DMS153 treated with DMSO at 0.1 percent for 48 hours (cell line): ENCODE data around the gene ZBTB6.
"Not testable (repeated sequence)": the region's sequence is repeated elsewhere in the genome, so short reads cannot be mapped to it uniquely, and the experiment has no call there.

Source experiments
- DNase-seq: peaks from one replicate; lab custom pipeline; 2025; ENCODE audit not compliant: unreplicated experiment; lab: John Stamatoyannopoulos, UW

ZBTB6 gene

GRCh38 chr9:122923947-122924346 lies 10.8 kb upstream of the ZBTB6 start:
- DNase-seq = no peak

DNA sequence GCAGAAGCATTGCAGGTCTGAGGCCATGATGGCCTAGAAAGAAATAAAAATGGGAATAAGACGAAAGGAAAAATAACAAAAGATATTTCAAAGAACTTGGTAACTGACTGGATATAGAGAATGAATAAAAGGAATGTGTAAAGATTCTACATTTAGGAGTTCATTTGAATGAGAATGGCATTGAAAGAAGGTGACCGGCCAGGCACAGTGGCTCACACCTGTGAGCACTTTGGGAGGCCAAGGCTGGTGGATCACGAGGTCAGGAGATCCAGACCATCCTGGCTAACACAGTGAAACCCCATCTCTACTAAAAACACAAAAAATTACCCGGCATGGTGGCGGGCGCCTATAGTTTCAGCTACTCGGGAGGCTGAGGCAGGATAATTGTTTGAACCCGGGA lies 9.6 kb upstream of the ZBTB6 start:
- DNase-seq = no peak

- no peak for DNase-seq
Measured at GRCh38 chr9:122918310-122918709, 5.2 kb upstream of the ZBTB6 start.

DNA sequence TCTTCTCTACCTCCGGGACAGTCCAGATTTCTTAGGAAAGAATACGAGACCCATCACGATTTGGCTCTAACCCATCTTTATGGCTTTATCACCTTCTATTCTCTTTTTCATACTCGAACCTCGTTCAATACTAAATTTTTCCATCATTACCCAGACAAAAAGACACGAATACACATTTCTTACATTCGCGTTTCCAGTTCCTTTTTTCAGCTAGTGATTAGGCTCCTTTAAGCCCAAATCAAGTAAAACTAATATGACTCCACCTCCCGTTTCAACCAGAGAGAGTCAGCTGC lies 506 bp downstream of the ZBTB6 start:
- DNase-seq = no peak

DNA sequence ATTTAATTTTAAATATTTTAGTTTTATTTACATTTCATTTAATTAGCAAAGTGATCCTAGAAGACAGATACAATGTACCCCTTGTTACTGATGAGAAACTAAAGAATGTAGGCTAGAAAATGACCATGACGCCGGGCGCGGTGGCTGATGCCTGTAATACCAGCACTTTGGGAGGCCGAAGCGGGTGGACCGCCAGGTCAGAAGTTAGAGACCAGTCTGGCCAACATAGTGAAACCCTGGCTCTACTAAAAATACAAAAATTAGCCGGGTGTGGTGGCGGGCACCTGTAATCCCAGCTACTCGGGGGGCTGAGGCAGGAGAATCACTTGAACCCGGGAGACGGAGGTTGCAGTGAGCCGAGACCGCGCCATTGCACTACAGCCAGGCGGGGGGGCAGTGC lies 7.0 kb downstream of the ZBTB6 start:
- DNase-seq = not testable (repeated sequence)

DNA sequence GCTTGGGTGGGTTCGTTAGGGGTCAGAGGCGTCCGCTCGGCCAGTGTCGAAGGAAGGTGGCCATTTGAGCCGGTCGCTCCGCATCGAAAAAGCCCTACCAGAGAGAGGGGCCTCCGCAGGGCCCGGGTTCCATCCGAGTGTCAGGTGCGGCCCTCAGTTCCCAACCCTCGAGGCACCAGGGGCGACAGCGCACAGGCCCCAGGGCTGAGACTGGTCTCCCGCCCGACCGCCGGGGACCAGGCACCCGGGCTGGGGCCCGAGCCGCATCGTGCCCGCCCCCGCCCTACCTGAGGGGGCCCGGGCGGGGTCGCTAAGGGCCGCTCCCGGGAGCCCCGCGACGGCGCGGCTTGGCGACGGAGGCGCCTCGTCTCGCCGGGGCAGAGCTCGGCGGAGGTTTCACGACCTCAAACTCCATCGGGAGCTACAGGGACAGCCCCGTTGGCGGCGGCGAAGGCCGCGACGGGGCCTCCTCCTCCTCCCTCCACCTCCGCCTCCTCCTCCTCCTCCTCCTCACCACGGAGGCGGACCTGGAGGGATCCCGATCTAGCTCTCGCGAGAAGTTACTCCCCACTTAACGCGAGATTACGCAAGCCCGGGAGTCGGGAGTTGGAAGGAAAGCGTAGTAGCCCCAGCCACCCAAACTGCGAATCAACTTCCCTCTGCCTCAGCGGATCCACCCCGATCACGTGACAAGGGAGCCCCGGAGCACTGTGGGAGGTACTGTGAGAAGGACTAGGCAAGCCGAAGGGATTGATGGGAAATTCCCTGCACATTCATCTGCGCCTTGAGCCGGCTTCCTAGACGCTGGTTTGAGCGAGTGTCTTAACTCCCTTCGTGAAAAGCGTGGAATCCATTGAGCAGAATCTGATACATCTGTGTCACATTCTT lies 8.1 kb downstream of the ZBTB6 start, which contains the start of gene RC3H2:
Gene RC3H2, minus strand, starts transcription at position 537 of the 888 bp plus-strand sequence. CDS start 7,850 bp downstream, outside the sequence.
- DNase-seq = peak; percentile 98

DNA sequence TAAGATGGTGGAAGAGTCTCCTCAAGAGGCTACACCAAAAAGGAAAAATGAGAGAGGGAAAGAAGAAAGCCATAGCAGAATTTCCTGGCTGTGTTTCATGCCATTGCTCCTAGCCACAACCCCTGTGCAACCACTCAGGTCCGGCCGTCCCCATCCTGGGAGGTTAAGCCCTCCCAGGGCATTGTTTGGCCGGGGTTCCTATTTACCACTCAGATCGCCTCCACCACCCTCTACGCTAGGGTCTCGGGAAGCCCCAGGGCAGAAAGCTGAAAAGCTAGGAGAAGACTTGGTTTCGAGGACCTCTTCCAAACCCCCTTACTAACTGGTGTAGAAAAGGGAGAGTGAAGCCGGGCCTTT lies 8.7 kb downstream of the ZBTB6 start:
- DNase-seq = peak; percentile 15

DNA sequence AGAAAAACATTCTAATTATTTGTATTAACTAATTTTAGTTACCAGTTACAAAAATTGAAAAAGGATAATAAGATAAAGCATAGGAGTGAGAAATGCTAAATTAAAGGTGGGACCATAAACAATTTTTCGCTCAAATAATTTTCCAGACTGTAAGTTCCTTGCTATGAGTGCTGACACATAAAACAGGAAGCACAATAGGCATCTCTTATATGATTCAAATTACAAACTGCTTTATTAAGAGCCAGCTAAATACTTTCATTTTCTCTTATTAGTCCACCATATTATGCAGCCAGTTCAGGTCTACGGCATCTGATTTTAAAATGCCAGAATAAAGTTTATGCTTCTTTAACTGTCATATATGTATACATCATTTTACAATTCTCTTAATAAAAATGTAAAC lies 12.3 kb downstream of the ZBTB6 start:
- no peak for DNase-seq

DNA sequence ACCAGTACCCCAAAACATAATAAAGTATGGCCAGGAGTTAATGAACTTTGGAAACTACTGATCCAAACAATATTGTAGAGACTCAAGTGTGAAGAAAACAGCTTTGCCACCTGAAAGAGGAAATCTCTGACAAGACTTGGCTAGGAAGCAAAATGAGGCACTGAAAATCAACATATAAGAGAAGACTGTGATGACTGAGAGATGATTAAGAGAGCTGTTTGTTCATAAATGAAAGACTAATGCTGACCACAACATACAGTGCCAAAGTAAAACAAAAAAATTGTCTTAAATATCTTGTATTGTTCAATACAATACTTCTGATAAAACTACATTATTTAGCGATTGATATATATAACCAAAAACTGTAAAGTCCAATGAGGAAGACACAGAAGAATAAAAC lies 15.2 kb downstream of the ZBTB6 start:
- no peak for DNase-seq

GRCh38 chr9:122888480-122888879 lies 24.6 kb downstream of the ZBTB6 start:
- no peak for DNase-seq

DNA sequence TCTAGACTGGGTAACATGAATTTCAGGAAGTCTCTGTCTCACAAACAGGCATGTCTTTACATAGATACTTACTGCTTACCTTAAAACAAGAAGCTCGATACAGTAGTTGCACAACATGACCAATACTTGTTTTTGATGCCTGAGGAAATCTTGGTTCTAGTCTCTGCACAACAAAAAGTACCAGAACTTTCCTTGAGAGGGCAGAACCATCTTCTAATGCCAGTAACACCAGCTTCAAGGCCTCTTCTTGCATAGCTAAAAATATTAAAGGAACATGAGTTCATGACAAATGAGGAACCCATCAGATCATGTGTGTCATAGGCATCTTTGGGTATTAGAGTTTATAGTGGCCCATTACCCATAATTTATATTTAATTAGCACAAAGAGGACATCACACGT lies 30.0 kb downstream of the ZBTB6 start:
- no peak for DNase-seq

- DNase-seq = no peak
Measured at GRCh38 chr9:122879443-122879842, 33.7 kb downstream of the ZBTB6 start.

DNA sequence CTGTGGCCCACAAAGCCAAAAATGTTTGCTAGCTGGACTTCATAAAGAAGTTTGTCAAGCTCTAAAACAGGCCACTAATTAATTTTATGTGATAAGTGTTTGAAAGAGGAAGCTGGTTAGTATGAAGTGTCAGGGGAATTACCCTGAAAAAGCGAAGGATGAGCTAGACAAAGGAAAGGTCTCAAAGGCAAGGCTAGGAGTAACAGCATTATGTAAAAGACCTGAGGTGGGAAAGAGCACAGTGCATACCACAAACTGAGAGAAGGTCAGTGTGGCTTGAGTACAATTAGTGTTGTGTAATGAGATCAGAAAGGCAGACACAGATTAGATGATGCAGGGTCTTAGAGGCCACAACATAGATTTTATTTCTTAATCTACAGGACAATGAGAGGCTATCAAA lies 37.6 kb downstream of the ZBTB6 start:
- no peak for DNase-seq

DNA sequence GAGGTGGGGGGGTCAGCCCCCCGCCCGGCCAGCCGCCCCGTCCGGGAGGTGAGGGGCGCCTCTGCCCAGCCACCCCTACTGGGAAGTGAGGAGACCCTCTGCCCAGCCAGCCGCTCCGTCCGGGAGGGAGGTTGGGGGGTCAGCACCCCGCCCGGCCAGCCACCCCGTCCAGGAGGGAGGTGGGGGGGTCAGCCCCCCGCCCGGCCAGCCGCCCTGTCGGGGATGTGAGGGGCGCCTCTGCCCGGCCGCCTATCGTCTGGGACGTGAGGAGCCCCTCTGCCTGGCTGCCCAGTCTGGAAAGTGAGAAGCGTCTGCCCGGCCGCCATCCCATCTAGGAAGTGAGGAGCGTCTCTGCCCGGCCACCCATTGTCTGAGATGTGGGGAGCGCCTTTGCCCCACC lies 45.8 kb downstream of the ZBTB6 start:
- DNase-seq = not testable (repeated sequence)

- no peak for DNase-seq
Measured at GRCh38 chr9:122866079-122866478, 47.0 kb downstream of the ZBTB6 start.

DNA sequence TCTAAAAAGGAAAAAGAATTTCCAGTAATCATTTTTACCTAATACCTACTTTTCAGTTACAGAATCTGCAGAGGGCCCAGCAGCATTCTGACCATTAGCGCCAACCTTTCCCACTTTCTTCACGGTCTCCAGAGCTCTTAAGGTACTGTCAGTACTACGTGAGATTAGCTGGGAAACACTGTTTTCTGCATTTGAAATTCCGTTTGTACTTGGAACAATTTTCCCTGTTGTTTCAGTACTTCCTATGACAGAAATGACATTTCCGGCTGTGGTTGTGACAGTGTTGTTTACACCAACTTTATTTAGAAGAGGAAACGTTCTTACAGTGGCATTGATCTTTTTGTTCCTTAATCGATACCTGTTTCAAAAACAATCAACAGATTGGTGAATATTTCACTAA lies 47.8 kb downstream of the ZBTB6 start:
- DNase-seq = no peak

DNA sequence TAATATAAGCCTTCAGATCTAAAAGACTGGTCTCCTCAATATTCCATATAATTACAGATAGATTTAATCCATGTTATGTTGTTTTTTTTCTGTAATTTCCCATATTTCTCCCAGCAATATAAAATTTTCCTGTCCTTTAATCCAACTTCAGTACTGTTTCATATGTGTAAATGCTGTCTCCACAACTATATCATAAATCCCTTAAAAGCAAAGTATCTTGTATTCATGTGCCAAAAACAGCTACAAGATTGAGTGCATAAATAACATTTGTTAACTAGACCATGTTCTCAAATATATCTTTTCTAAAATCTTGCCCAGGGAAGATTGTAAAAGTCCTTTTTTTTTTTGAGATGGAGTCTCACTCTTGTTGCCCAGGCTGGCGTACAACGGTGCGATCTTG lies 49.7 kb downstream of the ZBTB6 start:
- no peak for DNase-seq

DNA sequence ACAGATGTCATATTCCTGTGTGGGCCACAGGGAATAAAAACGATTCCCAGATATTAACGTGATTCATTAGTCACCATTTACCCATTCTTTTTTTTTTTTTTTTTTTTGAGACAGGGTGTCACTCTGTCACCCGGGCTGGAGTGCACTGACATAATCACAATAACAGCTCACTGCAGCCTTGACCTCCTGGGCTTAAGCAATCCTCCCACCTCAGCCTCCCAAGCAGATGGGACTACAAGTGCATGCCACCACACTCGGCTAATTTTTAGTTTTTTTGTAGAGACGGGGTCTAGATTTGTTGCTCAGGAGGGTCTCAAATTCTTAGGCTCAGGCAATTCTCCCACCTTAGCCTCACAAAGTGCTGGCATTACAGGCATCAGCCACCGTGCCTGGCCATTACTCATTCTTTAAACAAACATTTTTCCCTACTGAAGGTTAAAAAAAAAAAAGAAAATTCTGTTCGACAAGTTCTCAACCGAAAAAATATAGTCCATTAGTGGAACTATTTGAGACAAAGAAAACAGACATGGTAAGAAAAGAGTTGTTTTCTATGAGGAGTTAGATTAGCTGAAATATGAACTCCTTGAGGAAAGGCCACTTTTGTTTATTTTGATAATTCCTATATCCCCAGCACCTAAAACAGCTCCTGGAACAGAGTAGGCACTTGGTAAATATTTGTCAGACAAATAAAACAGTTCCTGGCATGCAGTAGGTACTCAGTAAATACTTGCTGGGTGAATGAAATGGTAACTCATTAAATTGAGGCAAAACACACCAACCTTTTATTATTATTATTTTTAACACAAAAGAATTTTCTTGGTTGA lies 52.6 kb downstream of the ZBTB6 start:
- DNase-seq = no peak
